ENCODE data around the gene FBXO40.
"Not testable (repeated sequence)": the region's sequence is repeated elsewhere in the genome, so short reads cannot be mapped to it uniquely, and the experiment has no call there.

Gene FBXO40

GRCh38 chr3:121592856-121593702 lies at the start of gene FBXO40:
FBXO40 (plus strand) TSS chr3:121593379; CDS start chr3:121620576, 27,197 bp downstream.
- FAIRE-seq = no peak

GRCh38 chr3:121545049-121545573 lies 48.1 kb upstream of the FBXO40 start:
- no peak for FAIRE-seq

GRCh38 chr3:121545574-121546455 lies 47.4 kb upstream of the FBXO40 start, which contains the start of gene POLQ:
POLQ (minus strand) TSS chr3:121545988; CDS start chr3:121545877, 111 bp downstream.
- FAIRE-seq = peak; percentile 47

GRCh38 chr3:121552379-121552778 lies 40.8 kb upstream of the FBXO40 start:
- FAIRE-seq = no peak

- FAIRE-seq = no peak
Measured at GRCh38 chr3:121552797-121553196, 40.4 kb upstream of the FBXO40 start.

- no peak for FAIRE-seq
Measured at GRCh38 chr3:121557426-121557934, 35.7 kb upstream of the FBXO40 start.

GRCh38 chr3:121562148-121562547 lies 31.0 kb upstream of the FBXO40 start:
- no peak for FAIRE-seq

- no peak for FAIRE-seq
Measured at GRCh38 chr3:121566773-121567172, 26.4 kb upstream of the FBXO40 start.

GRCh38 chr3:121567649-121568048 lies 25.5 kb upstream of the FBXO40 start, which contains the start of gene ARGFX:
ARGFX (plus strand) TSS chr3:121567949; CDS start chr3:121570714, 2,765 bp downstream.
- FAIRE-seq = no peak

- FAIRE-seq = no peak
Measured at GRCh38 chr3:121574449-121574848, 18.7 kb upstream of the FBXO40 start.

GRCh38 chr3:121581691-121582090 lies 11.5 kb upstream of the FBXO40 start:
- FAIRE-seq = no peak

- FAIRE-seq = no peak
Measured at GRCh38 chr3:121584418-121584817, 8.8 kb upstream of the FBXO40 start.

- not testable (repeated sequence) for FAIRE-seq
Measured at GRCh38 chr3:121593806-121594205, 627 bp downstream of the FBXO40 start.

- no peak for FAIRE-seq
Measured at GRCh38 chr3:121594850-121595249, 1.7 kb downstream of the FBXO40 start.

GRCh38 chr3:121595765-121596406 lies 2.7 kb downstream of the FBXO40 start:
- FAIRE-seq = no peak

- no peak for FAIRE-seq
Measured at GRCh38 chr3:121598564-121598963, 5.4 kb downstream of the FBXO40 start.

- not testable (repeated sequence) for FAIRE-seq
Measured at GRCh38 chr3:121599900-121600299, 6.7 kb downstream of the FBXO40 start.

- no peak for FAIRE-seq
Measured at GRCh38 chr3:121601212-121601812, 8.1 kb downstream of the FBXO40 start.

- FAIRE-seq = no peak
Measured at GRCh38 chr3:121604759-121605158, 11.6 kb downstream of the FBXO40 start.

- no peak for FAIRE-seq
Measured at GRCh38 chr3:121606106-121606505, 12.9 kb downstream of the FBXO40 start.

- no peak for FAIRE-seq
Measured at GRCh38 chr3:121619691-121620090, 26.5 kb downstream of the FBXO40 start.

GRCh38 chr3:121621491-121621890 lies 28.3 kb downstream of the FBXO40 start:
- FAIRE-seq = no peak
